Esophagus squamous epithelium (tissue), 5 donors: ENCODE measurements around the gene SMYD2. TPM values are rescaled to one million over a fixed set of nuclear protein-coding genes. Genes with fewer than 3 reads are reported as not detected.
A peak's percentile ranks its signal among the peaks of the same experiment; 100 is the strongest.

Source experiments
- DNase-seq: peaks from one replicate; lab custom pipeline; 2025; lab: John Stamatoyannopoulos, UW
- H3K27ac ChIP-seq, 4 donors: fragments of 200-600 bp; sonication (generic); one replicate each; pipeline ENCODE4 v1.5.1; 2016 to 2019; ENCODE audit warnings: mild to moderate bottlenecking in 1 of 4
- H3K27me3 ChIP-seq, 4 donors: fragments of 200-600 bp; sonication (generic); 1 replicate in 3 of 4; 2 replicates in 1 of 4; pipeline versions ENCODE4 v1.5.1 to v1.6.0; 2017 to 2021; ENCODE audit warnings: antibody characterized with exemption in 1 of 4
- H3K36me3 ChIP-seq, 3 donors: fragments of 200-600 bp; sonication (generic); one replicate each; pipeline ENCODE4 v1.5.1; 2016 to 2019
- H3K4me1 ChIP-seq, 3 donors: fragments of 200-600 bp; sonication (generic); one replicate each; pipeline ENCODE4 v1.5.1; 2017 to 2019
- H3K4me3 ChIP-seq, 4 donors: fragments of 200-600 bp; sonication (generic); 1 replicate in 3 of 4; 2 replicates in 1 of 4; pipeline ENCODE4 v1.5.1; 2016 to 2019; ENCODE audit warnings: mild to moderate bottlenecking in 2 of 4, moderate library complexity in 1 of 4
- H3K9me3 ChIP-seq, 3 donors: fragments of 200-600 bp; sonication (generic); one replicate each; pipeline ENCODE4 v1.5.1; 2016 to 2019
- POLR2A ChIP-seq, 4 donors: fragments of 450-650 bp; IDR thresholded peaks; one replicate each; pipeline ENCODE4 v1.6.1; 2017; ENCODE audit warnings: antibody characterized with exemption in 4 of 4, mild to moderate bottlenecking in 4 of 4, moderate library complexity in 3 of 4
- WGBS, 2 donors: methylation state at CpG; one replicate each; pipeline ENCODE4 v1.1.5; 2018; 5-methylcytosine and 5-hydroxymethylcytosine counted together
- intact Hi-C: fragments of 100-400 bp; cut with DNase I; formaldehyde crosslinking; loops from one replicate; pipeline ENCODE4 v1.15.0; 2022
- total RNA-seq, 4 donors: library from RNA; depleted of rRNA; stranded (reverse); fragments of >200 nt; gene quantifications; one replicate each; pipeline ENCODE4 v1.1.0, GENCODE V29; 2016
- TF ChIP-seq, protein P1 (sequence below), 6 experiments: fragments of 450-650 bp in 4 of 6; fragments of 200-600 bp in 2 of 6; sonication (generic) in 2 of 6; IDR thresholded peaks; one replicate each; pipeline ENCODE4 v1.5.1; 2016 to 2019; ENCODE audit warnings: antibody characterized with exemption in 6 of 6, mild to moderate bottlenecking in 4 of 6, moderate library complexity in 4 of 6
- donor health status: DM: yes; HTN: yes; CAD: no.

SMYD2 gene
- total RNA-seq, 4 donors from 2014 or later = 19.0 to 35.5 (median 30.4) TPM

DNA sequence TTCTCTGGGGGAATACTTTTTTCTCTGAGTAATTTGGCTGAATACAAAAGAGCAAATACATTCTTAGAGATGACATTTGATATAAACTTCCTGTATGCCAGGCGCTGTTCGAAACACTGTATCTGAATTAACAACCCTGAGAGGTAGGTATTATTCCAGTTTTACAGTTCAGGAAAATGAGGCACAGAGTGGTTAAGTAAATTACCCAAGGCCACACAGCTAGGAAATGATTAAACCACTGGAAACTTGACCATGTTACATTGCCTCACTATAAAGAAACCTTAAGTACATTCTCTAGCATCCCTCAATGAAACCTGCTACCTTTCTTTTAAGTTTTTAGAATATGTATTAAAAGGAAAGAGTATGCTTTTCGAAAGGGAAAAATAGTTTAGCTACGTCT lies 54.6 kb downstream of the SMYD2 start:
- DNase-seq = no peak
- TF ChIP-seq POLR2A (IDR thresholded peaks at IDR 0.05) = no peak
- TF ChIP-seq, protein P1, sequence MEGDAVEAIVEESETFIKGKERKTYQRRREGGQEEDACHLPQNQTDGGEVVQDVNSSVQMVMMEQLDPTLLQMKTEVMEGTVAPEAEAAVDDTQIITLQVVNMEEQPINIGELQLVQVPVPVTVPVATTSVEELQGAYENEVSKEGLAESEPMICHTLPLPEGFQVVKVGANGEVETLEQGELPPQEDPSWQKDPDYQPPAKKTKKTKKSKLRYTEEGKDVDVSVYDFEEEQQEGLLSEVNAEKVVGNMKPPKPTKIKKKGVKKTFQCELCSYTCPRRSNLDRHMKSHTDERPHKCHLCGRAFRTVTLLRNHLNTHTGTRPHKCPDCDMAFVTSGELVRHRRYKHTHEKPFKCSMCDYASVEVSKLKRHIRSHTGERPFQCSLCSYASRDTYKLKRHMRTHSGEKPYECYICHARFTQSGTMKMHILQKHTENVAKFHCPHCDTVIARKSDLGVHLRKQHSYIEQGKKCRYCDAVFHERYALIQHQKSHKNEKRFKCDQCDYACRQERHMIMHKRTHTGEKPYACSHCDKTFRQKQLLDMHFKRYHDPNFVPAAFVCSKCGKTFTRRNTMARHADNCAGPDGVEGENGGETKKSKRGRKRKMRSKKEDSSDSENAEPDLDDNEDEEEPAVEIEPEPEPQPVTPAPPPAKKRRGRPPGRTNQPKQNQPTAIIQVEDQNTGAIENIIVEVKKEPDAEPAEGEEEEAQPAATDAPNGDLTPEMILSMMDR (IDR thresholded peaks at IDR 0.05) = no peak
- no peak overlapping the region for H3K27ac ChIP-seq
- peaks cover 0 to 19% (median 0%) of the 10 kb centered on the region in 3 donors for H3K36me3 ChIP-seq
- no peaks in the 10 kb centered on the region for H3K9me3 ChIP-seq
- H3K4me3 ChIP-seq = no peak overlapping the region
- 63 to 66% methylated on average over 4 of the region's 4 CpGs for WGBS, 2 donors
- H3K27me3 ChIP-seq = no peaks in the 10 kb centered on the region
- H3K4me1 ChIP-seq = peaks cover 9 to 37% (median 15%) of the 10 kb centered on the region in 3 donors
- intact Hi-C loops = no loop called here

DNA sequence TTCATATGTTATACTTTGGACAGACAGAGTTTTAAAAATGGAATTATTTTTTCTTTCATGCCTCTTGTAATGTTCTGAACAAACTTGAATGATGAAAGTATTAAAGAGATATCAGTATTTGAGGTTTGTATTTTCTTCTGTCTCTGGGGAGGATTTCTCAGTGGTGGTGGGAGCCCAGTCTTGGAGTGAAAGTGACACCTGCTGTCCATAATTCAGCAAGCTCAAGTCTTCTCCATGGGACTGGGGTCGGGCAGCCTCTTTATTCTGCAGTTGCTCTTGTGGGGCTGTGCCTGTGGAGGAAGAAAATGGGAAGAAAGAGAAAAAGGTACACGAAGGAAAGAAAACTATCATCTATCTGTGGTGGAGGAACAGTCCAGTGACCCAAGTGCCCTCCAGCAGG lies 56.1 kb downstream of the SMYD2 start:
- H3K27ac ChIP-seq = peak overlapping the region in 2 of 4 donors; percentile 26 to 36
- peaks cover 0 to 22% (median 4%) of the 10 kb centered on the region in 3 donors for H3K4me1 ChIP-seq
- H3K27me3 ChIP-seq = no peaks in the 10 kb centered on the region
- H3K9me3 ChIP-seq = no peaks in the 10 kb centered on the region
- H3K36me3 ChIP-seq = peaks cover 0 to 19% (median 0%) of the 10 kb centered on the region in 3 donors
- TF ChIP-seq, protein P1 (IDR thresholded peaks at IDR 0.05) = no peak
- TF ChIP-seq POLR2A (IDR thresholded peaks at IDR 0.05) = no peak
- 37 to 60% methylated on average over 2 of the region's 2 CpGs for WGBS, 2 donors
- DNase-seq = no peak
- intact Hi-C loops = no loop called here
- no peak overlapping the region for H3K4me3 ChIP-seq

DNA sequence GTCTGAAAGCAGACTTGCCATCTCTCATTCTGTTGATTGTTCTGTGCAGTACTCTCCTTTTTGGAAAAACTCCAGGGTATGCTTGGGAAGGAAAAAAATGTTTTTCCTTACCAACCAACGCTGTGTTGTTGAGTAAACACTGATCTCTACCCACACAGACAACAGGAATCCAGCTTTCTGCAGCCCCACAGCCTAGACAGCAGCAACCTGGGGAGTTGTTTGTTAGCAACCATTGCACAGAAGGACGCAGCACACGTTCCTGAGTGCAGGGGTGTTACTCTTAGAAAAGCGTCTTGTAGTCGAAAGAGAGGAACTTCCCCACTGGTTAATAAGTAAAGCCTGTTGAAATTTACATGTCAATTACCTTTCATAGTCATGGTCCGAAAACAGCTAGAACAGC lies 56.6 kb downstream of the SMYD2 start:
- TF ChIP-seq, protein P1 (IDR thresholded peaks at IDR 0.05) = no peak
- TF ChIP-seq POLR2A (IDR thresholded peaks at IDR 0.05) = no peak
- 27 to 42% methylated on average over 6 of the region's 6 CpGs for WGBS, 2 donors
- Histone ChIP-seq H3K36me3 (peaks cover 0 to 19% (median 0%) of the 10 kb centered on the region in 3 donors), H3K27me3 (no peaks in the 10 kb centered on the region), H3K27ac (peak overlapping the region in 2 of 4 donors; percentile 26 to 36), H3K4me1 (peaks cover 0 to 18% (median 4%) of the 10 kb centered on the region in 3 donors), H3K9me3 (no peaks in the 10 kb centered on the region), H3K4me3 (no peak overlapping the region)
- intact Hi-C loops = no loop called here
- DNase-seq = no peak

DNA sequence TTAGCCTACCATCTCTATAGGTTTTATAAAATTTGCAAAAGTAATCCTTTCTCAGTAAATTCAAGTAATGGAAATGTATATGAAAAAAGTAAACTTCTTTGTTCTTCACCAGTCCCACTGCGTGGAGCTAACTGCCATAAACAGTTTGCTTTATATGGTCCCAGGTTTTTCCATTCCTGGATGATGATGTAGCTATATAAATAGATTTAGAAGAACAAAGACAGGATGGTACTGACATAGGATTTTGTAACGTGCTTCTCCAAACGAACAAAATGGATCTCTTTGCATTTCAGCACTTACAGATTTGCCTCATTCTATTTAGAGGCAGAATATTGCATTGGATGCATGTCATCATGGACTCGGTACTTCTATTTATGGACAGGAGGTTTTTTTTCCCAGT lies 57.3 kb downstream of the SMYD2 start:
- WGBS, 2 donors = 61 to 66% methylated on average over 4 of the region's 4 CpGs
- TF ChIP-seq POLR2A (IDR thresholded peaks at IDR 0.05) = no peak
- TF ChIP-seq, protein P1 (IDR thresholded peaks at IDR 0.05) = no peak
- intact Hi-C loops = no loop called here
- Histone ChIP-seq H3K36me3 (peaks cover 0 to 22% (median 0%) of the 10 kb centered on the region in 3 donors), H3K9me3 (no peaks in the 10 kb centered on the region), H3K27ac (peak overlapping the region in 2 of 4 donors; percentile 26 to 36), H3K4me3 (no peak overlapping the region), H3K27me3 (no peaks in the 10 kb centered on the region), H3K4me1 (peaks cover 0 to 14% (median 2%) of the 10 kb centered on the region in 3 donors)
- no peak for DNase-seq

DNA sequence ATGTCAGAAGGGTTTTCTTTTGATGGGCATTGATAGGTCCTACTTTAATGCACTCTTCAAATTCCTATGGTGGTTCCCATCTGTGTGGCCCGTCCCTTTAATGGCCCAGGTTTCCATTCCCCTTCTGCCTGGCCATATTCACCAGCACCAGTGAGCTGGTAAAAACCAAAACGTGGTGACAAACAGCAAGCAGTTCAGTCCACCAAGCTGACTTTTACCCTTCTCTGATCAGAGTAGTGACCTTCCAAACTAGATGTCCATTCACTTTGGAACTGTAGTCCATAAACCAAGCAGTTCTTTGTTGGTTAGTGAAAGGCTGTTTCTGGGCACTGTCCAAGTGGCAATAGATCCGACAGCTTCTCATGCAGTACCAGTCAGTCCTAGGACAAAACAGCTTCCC lies 60.5 kb downstream of the SMYD2 start:
- Histone ChIP-seq H3K9me3 (peaks cover 0 to 3% (median 0%) of the 10 kb centered on the region in 3 donors), H3K4me1 (peaks cover 0 to 12% (median 0%) of the 10 kb centered on the region in 3 donors), H3K27ac (no peak overlapping the region), H3K36me3 (peaks cover 0 to 38% (median 0%) of the 10 kb centered on the region in 3 donors), H3K4me3 (no peak overlapping the region), H3K27me3 (no peaks in the 10 kb centered on the region)
- TF ChIP-seq POLR2A (IDR thresholded peaks at IDR 0.05) = no peak
- TF ChIP-seq, protein P1 (IDR thresholded peaks at IDR 0.05) = no peak
- no peak for DNase-seq
- intact Hi-C loops = no loop called here
- WGBS, 2 donors = 79 to 87% methylated on average over 3 of the region's 3 CpGs
